Common myeloid progenitor, CD34-positive (primary cell): Measurements from ENCODE around the gene TBC1D22B.

Source experiments
- CTCF ChIA-PET: fragments of 350-600 bp; sonication (Branson Sonifier 250); formaldehyde crosslinking; loops from one replicate; lab custom pipeline; 2021; ENCODE audit warnings: antibody characterized with exemption; lab: Charles Lee
- POLR2A ChIA-PET: fragments of 350-600 bp; sonication (Branson Sonifier 250); formaldehyde crosslinking; loops from one replicate; lab custom pipeline; 2021; ENCODE audit warnings: antibody characterized with exemption; lab: Charles Lee
- DNase-seq, 3 donors: peaks; one replicate each; pipeline versions ENCODE4 v3.0.0 to v3.0.0-alpha.2; 2013
- H3K27ac ChIP-seq, 2 experiments: 1 replicate in 1 of 2; 2 replicates in 1 of 2; pipeline ENCODE4 v1.7.0; 2013; ENCODE audit warnings: inconsistent platforms in 2 of 2, low read length in 2 of 2, mild to moderate bottlenecking in 2 of 2, low read depth in 1 of 2, moderate library complexity in 1 of 2; ENCODE audit not compliant: severe bottlenecking in 2 of 2, insufficient read depth in 1 of 2, poor library complexity in 1 of 2
- H3K27me3 ChIP-seq, 5 experiments: replicated peaks in 2 of 5; 1 replicate in 3 of 5; 2 replicates in 2 of 5; pipeline versions ENCODE4 v1.6.1 to v1.7.0; 2013; ENCODE audit warnings: low read length in 4 of 5, mild to moderate bottlenecking in 2 of 5, moderate library complexity in 2 of 5, inconsistent platforms in 1 of 5; ENCODE audit not compliant: insufficient read depth in 5 of 5, control insufficient read depth in 4 of 5
- H3K36me3 ChIP-seq, 4 experiments: 1 replicate in 2 of 4; 2 replicates in 2 of 4; pipeline versions ENCODE4 v1.6.1 to v1.7.0; 2013; ENCODE audit warnings: low read length in 3 of 4, control low read depth in 1 of 4, mild to moderate bottlenecking in 1 of 4; ENCODE audit not compliant: control insufficient read depth in 4 of 4, insufficient read depth in 4 of 4
- H3K4me1 ChIP-seq, 4 experiments: 1 replicate in 3 of 4; 2 replicates in 1 of 4; pipeline versions ENCODE4 v1.6.1 to v1.7.1; 2013; ENCODE audit warnings: low read length in 3 of 4, mild to moderate bottlenecking in 3 of 4, control low read depth in 1 of 4, inconsistent platforms in 1 of 4, moderate library complexity in 1 of 4; ENCODE audit not compliant: control insufficient read depth in 4 of 4, insufficient read depth in 4 of 4; ENCODE audit errors: control extremely low read depth in 1 of 4
- H3K4me3 ChIP-seq, 7 experiments: 1 replicate in 4 of 7; 2 replicates in 3 of 7; pipeline versions ENCODE4 v1.5.1 to v1.7.0; 2013; ENCODE audit warnings: mild to moderate bottlenecking in 7 of 7, low read length in 6 of 7, moderate library complexity in 6 of 7, inconsistent platforms in 2 of 7, low read depth in 2 of 7, control low read depth in 1 of 7; ENCODE audit not compliant: insufficient read depth in 4 of 7, control insufficient read depth in 1 of 7; ENCODE audit errors: extremely low read depth in 1 of 7
- H3K9me3 ChIP-seq, 5 experiments: 1 replicate in 4 of 5; 2 replicates in 1 of 5; pipeline versions ENCODE4 v1.6.1 to v1.7.1; 2013; ENCODE audit warnings: low read length in 4 of 5, mild to moderate bottlenecking in 2 of 5, inconsistent platforms in 1 of 5, low read depth in 1 of 5, moderate library complexity in 1 of 5; ENCODE audit not compliant: control insufficient read depth in 4 of 5, insufficient read depth in 2 of 5; ENCODE audit errors: control extremely low read depth in 1 of 5
- WGBS: methylation state at CpG from one replicate; pipeline ENCODE4 v1.1.5; 2013; ENCODE audit not compliant: insufficient coverage; 5-methylcytosine and 5-hydroxymethylcytosine counted together

The TBC1D22B gene

GRCh38 chr6:37347177-37347576, 89.6 kb downstream of the TBC1D22B start:
- POLR2A ChIA-PET = no interaction called here
- WGBS = 100% methylated on average over 2 of the region's 3 CpGs

GRCh38 chr6:37347670-37348111, 90.1 kb downstream of the TBC1D22B start:
- Histone ChIP-seq H3K27ac (no peak overlapping the region), H3K27me3 (no peaks in the 10 kb centered on the region), H3K36me3 (no peaks in the 10 kb centered on the region), H3K4me3 (no peak overlapping the region), H3K4me1 (no peaks in the 10 kb centered on the region), H3K9me3 (no peaks in the 10 kb centered on the region)
- POLR2A ChIA-PET = interaction anchor here (0.8 kb wide), 1 partner anchor 33 kb away, joined by 5 read pairs; no protein-coding TSS in a partner anchor
- WGBS = 100% methylated on average over 4 of the region's 4 CpGs
- CTCF ChIA-PET = no interaction called here
- DNase-seq = no peak

More at GRCh38 chr6:37347177-37347576, 89.6 kb downstream of the TBC1D22B start:
- H3K4me1 ChIP-seq = no peaks in the 10 kb centered on the region
- H3K27ac ChIP-seq = no peak overlapping the region
- no peak for DNase-seq
- no peaks in the 10 kb centered on the region for H3K36me3 ChIP-seq
- H3K4me3 ChIP-seq = no peak overlapping the region
- no peaks in the 10 kb centered on the region for H3K27me3 ChIP-seq
- CTCF ChIA-PET = no interaction called here
- H3K9me3 ChIP-seq = no peaks in the 10 kb centered on the region

GRCh38 chr6:37351027-37351426, 93.5 kb downstream of the TBC1D22B start:
- POLR2A ChIA-PET = no interaction called here
- no peak for DNase-seq
- Histone ChIP-seq H3K9me3 (no peaks in the 10 kb centered on the region), H3K4me1 (peaks cover 4 to 18% (median 12%) of the 10 kb centered on the region in 4 experiments), H3K4me3 (no peak overlapping the region), H3K27ac (no peak overlapping the region), H3K36me3 (no peaks in the 10 kb centered on the region), H3K27me3 (no peaks in the 10 kb centered on the region)
- CTCF ChIA-PET = no interaction called here
- WGBS = 100% methylated on average over 3 of the region's 3 CpGs

- WGBS = no CpG with 5 or more reads among the region's 3 CpGs
- no peak for DNase-seq
- no peak overlapping the region for H3K27ac ChIP-seq
- H3K4me3 ChIP-seq = no peak overlapping the region
- H3K4me1 ChIP-seq = peaks cover 4 to 29% (median 14%) of the 10 kb centered on the region in 4 experiments
- no peaks in the 10 kb centered on the region for H3K9me3 ChIP-seq
- POLR2A ChIA-PET = no interaction called here
- CTCF ChIA-PET = no interaction called here
- no peaks in the 10 kb centered on the region for H3K36me3 ChIP-seq
- H3K27me3 ChIP-seq = no peaks in the 10 kb centered on the region
These were observed 94.8 kb downstream of the TBC1D22B start for GRCh38 chr6:37352384-37352783.

GRCh38 chr6:37353761-37354525, 96.4 kb downstream of the TBC1D22B start, which contains the start of gene RNF8:
Gene RNF8 (plus strand): TSS chr6:37353983. CDS start chr6:37354165, 182 bp downstream.
- CTCF ChIA-PET = no interaction called here
- WGBS = 0% methylated on average over 23 of the region's 54 CpGs
- POLR2A ChIA-PET = no interaction called here
- H3K36me3 ChIP-seq = no peaks in the 10 kb centered on the region
- DNase-seq = peak; percentile 90 to 92 (median 90)
- peaks cover 5 to 41% (median 19%) of the 10 kb centered on the region in 4 experiments for H3K4me1 ChIP-seq
- no peaks in the 10 kb centered on the region for H3K9me3 ChIP-seq
- H3K27ac ChIP-seq = peak within 1 kb of the TSS; percentile 58 to 87
- no peaks in the 10 kb centered on the region for H3K27me3 ChIP-seq
- peak within 1 kb of the TSS; percentile 91 to 98 (median 94) for H3K4me3 ChIP-seq

DNA sequence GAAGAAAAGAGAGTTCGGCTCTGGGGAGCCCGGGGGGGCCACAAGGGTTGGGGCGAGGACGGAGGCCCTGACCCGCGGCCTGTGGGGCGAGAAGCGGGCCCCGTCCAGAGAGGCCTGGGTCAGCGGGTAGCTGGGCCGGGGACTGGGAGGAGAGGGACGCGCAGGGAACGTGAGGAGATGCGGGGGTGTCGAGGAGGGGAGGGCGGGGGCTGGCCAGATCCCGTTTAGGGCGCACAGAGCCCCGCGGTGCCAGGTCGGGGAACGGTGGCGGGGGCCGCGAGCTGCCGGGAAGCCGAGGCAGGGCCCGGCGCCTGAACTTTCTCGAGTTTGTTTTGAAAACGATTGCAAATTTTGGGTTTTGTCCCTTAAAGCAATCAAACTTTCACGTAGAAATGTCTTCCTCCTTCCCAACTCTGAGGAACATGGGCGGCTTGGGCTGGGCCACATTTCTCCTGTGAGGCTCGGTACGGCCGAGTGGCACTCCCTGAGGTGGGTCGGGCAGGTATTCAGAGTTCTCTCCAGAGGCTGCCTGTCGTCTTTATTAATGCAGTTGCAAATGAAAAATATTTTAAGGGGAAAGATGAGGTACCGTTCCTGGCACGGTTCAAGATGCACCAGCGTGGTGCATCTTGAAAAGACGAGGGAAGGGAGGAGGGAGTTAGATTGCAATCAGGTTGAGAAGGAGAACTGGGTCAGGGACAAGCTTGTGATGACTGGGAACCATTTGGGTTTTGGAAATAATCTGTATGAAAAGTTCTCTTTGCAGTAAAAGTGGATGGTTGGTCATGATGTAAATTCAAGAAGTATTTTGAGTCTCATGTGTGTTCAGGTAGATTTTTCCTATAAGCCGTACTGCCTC, 97.2 kb downstream of the TBC1D22B start:
- peaks cover 6 to 49% (median 19%) of the 10 kb centered on the region in 4 experiments for H3K4me1 ChIP-seq
- DNase-seq = peak in 1 of 3 donors; percentile 10
- H3K27me3 ChIP-seq = no peaks in the 10 kb centered on the region
- peaks cover 0 to 1% (median 0%) of the 10 kb centered on the region in 4 experiments for H3K36me3 ChIP-seq
- WGBS = 6% methylated on average over 36 of the region's 44 CpGs
- ChIA-PET CTCF (no interaction called here), POLR2A (interaction anchor here (0.6 kb wide), 1 partner anchor 594 kb away, joined by 3 read pairs; no protein-coding TSS in a partner anchor)
- peak overlapping the region; percentile 58 to 87 for H3K27ac ChIP-seq
- peak overlapping the region; percentile 91 to 98 (median 94) for H3K4me3 ChIP-seq
- H3K9me3 ChIP-seq = no peaks in the 10 kb centered on the region
